ENCODE data around the gene YBX3. TPM values are rescaled to one million over a fixed set of nuclear protein-coding genes. Genes with fewer than 3 reads are reported as not detected.

The YBX3 gene
- total RNA-seq, 6 donors from 2014 or later: 216 to 360 (median 287) TPM

GRCh38 chr12:10697156-10697555 is 26.0 kb downstream of the YBX3 start:
- peaks cover 17 to 67% (median 40%) of the 10 kb centered on the region in 4 donors for H3K36me3 ChIP-seq

GRCh38 chr12:10690906-10691305 is 32.2 kb downstream of the YBX3 start:
- TF ChIP-seq POLR2AphosphoS5 (IDR thresholded peaks at IDR 0.05): no peak
- no peak for TF ChIP-seq CTCF (IDR thresholded peaks at IDR 0.05)
- TF ChIP-seq EP300 (IDR thresholded peaks at IDR 0.05): no peak
- no peak for TF ChIP-seq POLR2A (IDR thresholded peaks at IDR 0.05)
- H3K4me1 ChIP-seq: no peaks in the 10 kb centered on the region
- no peaks in the 10 kb centered on the region for H3K9me3 ChIP-seq
- WGBS, 2 donors: 95 to 99% methylated on average over 2 of the region's 2 CpGs
- no peaks in the 10 kb centered on the region for H3K27me3 ChIP-seq
- peaks cover 0 to 11% (median 1%) of the 10 kb centered on the region in 4 donors for H3K36me3 ChIP-seq
- DNase-seq (no peak), ATAC-seq (ENCODE audit: low FRiP score in 2 of 2) (no peak)
- no peak overlapping the region for H3K4me3 ChIP-seq
- H3K27ac ChIP-seq: no peak overlapping the region

More at GRCh38 chr12:10697156-10697555, 26.0 kb downstream of the YBX3 start:
- DNase-seq (no peak), ATAC-seq (ENCODE audit: low FRiP score in 2 of 2) (no peak)
- TF ChIP-seq EP300 (IDR thresholded peaks at IDR 0.05) (no peak), POLR2AphosphoS5 (IDR thresholded peaks at IDR 0.05) (no peak), CTCF (IDR thresholded peaks at IDR 0.05) (no peak), POLR2A (IDR thresholded peaks at IDR 0.05) (no peak)
- Histone ChIP-seq H3K9me3 (no peaks in the 10 kb centered on the region), H3K4me3 (no peak overlapping the region), H3K27ac (no peak overlapping the region), H3K27me3 (no peaks in the 10 kb centered on the region), H3K4me1 (no peaks in the 10 kb centered on the region)
- 92 to 96% methylated on average over 2 of the region's 2 CpGs for WGBS, 2 donors

- no peaks in the 10 kb centered on the region for H3K4me1 ChIP-seq
- H3K27ac ChIP-seq: no peak overlapping the region
- no peaks in the 10 kb centered on the region for H3K36me3 ChIP-seq
- no peaks in the 10 kb centered on the region for H3K9me3 ChIP-seq
- no peak overlapping the region for H3K4me3 ChIP-seq
- 50 to 100% methylated on average over 2 of the region's 2 CpGs for WGBS, 2 donors
- no peaks in the 10 kb centered on the region for H3K27me3 ChIP-seq
- DNase-seq: no peak
- TF ChIP-seq POLR2AphosphoS5 (IDR thresholded peaks at IDR 0.05) (no peak), EP300 (IDR thresholded peaks at IDR 0.05) (no peak), CTCF (IDR thresholded peaks at IDR 0.05) (no peak), POLR2A (IDR thresholded peaks at IDR 0.05) (no peak)
- no peak for ATAC-seq (ENCODE audit: low FRiP score in 2 of 2)
Measured at GRCh38 chr12:10689146-10689545, 34.0 kb downstream of the YBX3 start.

- no peaks in the 10 kb centered on the region for H3K9me3 ChIP-seq
- DNase-seq: no peak
- no peaks in the 10 kb centered on the region for H3K27me3 ChIP-seq
- H3K36me3 ChIP-seq: no peaks in the 10 kb centered on the region
- no peaks in the 10 kb centered on the region for H3K4me1 ChIP-seq
- WGBS, 2 donors: 90 to 100% methylated on average over 1 of the region's 1 CpG
- TF ChIP-seq CTCF (IDR thresholded peaks at IDR 0.05) (no peak), EP300 (IDR thresholded peaks at IDR 0.05) (no peak), POLR2A (IDR thresholded peaks at IDR 0.05) (no peak), POLR2AphosphoS5 (IDR thresholded peaks at IDR 0.05) (no peak)
- no peak for ATAC-seq (ENCODE audit: low FRiP score in 2 of 2)
- H3K4me3 ChIP-seq: no peak overlapping the region
- H3K27ac ChIP-seq: no peak overlapping the region
Measured at GRCh38 chr12:10688042-10688441, 35.1 kb downstream of the YBX3 start.

GRCh38 chr12:10673659-10674384 is 49.3 kb downstream of the YBX3 start, which contains the start of gene STYK1:
Gene STYK1, minus strand, starts transcription at chr12:10674052. Its CDS starts 39,434 bp downstream, at chr12:10634618.
- peak; percentile 76 to 90 for ATAC-seq (ENCODE audit: low FRiP score in 2 of 2)
- H3K4me1 ChIP-seq: peaks cover 8 to 12% (median 11%) of the 10 kb centered on the region in 4 donors
- H3K9me3 ChIP-seq: no peaks in the 10 kb centered on the region
- peak in 1 of 2 donors; percentile 43 for TF ChIP-seq POLR2AphosphoS5 (IDR thresholded peaks at IDR 0.05)
- TF ChIP-seq CTCF (IDR thresholded peaks at IDR 0.05): peak; percentile 70 to 87 (median 82)
- TF ChIP-seq POLR2A (IDR thresholded peaks at IDR 0.05): no peak
- no peaks in the 10 kb centered on the region for H3K36me3 ChIP-seq
- peak; percentile 75 to 94 for DNase-seq
- WGBS, 2 donors: 1% methylated on average over 25 to 31 of the region's 35 CpGs
- H3K27me3 ChIP-seq: no peaks in the 10 kb centered on the region
- peak within 1 kb of the TSS; percentile 20 to 54 (median 48) for H3K4me3 ChIP-seq
- H3K27ac ChIP-seq: peak within 1 kb of the TSS in 2 of 4 donors; percentile 50 to 66

Data from upper lobe of left lung (tissue), 6 donors.